WTC11 (cell line): ENCODE data around the gene PAPPA2. TPM values are rescaled to one million over a fixed set of nuclear protein-coding genes. Genes with fewer than 3 reads are reported as not detected.

Source experiments
- ATAC-seq: fragments of 200-7000 bp; cut with Tn5 transposase; 2 replicates; pipeline ENCODE4 v1.10.0; 2021; ENCODE audit warnings: mild to moderate bottlenecking, moderate library complexity
- CTCF ChIA-PET: fragments of 300-600 bp; sonication (Branson Sonifier 250); formaldehyde crosslinking; loops from one replicate; lab custom pipeline; 2021; ENCODE audit warnings: antibody characterized with exemption; lab: Charles Lee
- POLR2A ChIA-PET: fragments of 350-600 bp; sonication (Branson Sonifier 250); formaldehyde crosslinking; loops from one replicate; lab custom pipeline; 2021; ENCODE audit warnings: antibody characterized with exemption; lab: Charles Lee
- DNase-seq: peaks from one replicate; pipeline ENCODE4 v3.0.0; 2021; ENCODE audit warnings: low spot score
- H3K27ac Mint-ChIP-seq: 2 replicates; pipeline ENCODE4 v1.8.0; 2021; ENCODE audit warnings: mixed read lengths
- H3K27me3 Mint-ChIP-seq: 2 replicates; pipeline ENCODE4 v1.8.0; 2021; ENCODE audit warnings: low read depth, mild to moderate bottlenecking, moderate library complexity, mixed read lengths
- H3K36me3 Mint-ChIP-seq: 2 replicates; pipeline ENCODE4 v1.8.0; 2021; ENCODE audit warnings: mixed read lengths
- H3K4me1 Mint-ChIP-seq: 2 replicates; pipeline ENCODE4 v1.8.0; 2022; ENCODE audit warnings: mixed read lengths
- H3K4me3 Mint-ChIP-seq: 2 replicates; pipeline ENCODE4 v1.8.0; 2021; ENCODE audit warnings: mild to moderate bottlenecking, moderate library complexity, mixed read lengths
- H3K9me3 Mint-ChIP-seq: 2 replicates; pipeline ENCODE4 v1.8.0; 2021; ENCODE audit warnings: mixed read lengths
- ATF2 ChIP-seq: sonication (generic); formaldehyde crosslinking; IDR thresholded peaks from 2 replicates; pipeline ENCODE4 v1.8.1; 2022; ENCODE audit warnings: low read depth, missing genetic modification reagents, borderline replicate concordance
- CDX4 ChIP-seq: fragments of 250-450 bp; sonication (Bioruptor Pico); IDR thresholded peaks from 2 replicates; pipeline ENCODE4 v1.9.0; 2021; ENCODE audit warnings: moderate library complexity, mild to moderate bottlenecking, inconsistent platforms, borderline replicate concordance
- CREB1 ChIP-seq: sonication (generic); formaldehyde crosslinking; IDR thresholded peaks from 2 replicates; pipeline ENCODE4 v1.8.0; 2023; ENCODE audit warnings: mild to moderate bottlenecking, missing genetic modification reagents
- CREM ChIP-seq: sonication (generic); formaldehyde crosslinking; IDR thresholded peaks from 2 replicates; pipeline ENCODE4 v1.8.1; 2022; ENCODE audit warnings: mild to moderate bottlenecking, missing genetic modification reagents, moderate library complexity
- FOXP1 ChIP-seq: sonication (generic); formaldehyde crosslinking; IDR thresholded peaks from 2 replicates; pipeline ENCODE4 v1.8.0; 2022; ENCODE audit warnings: missing genetic modification reagents, mild to moderate bottlenecking, moderate library complexity, borderline replicate concordance
- GRHL2 ChIP-seq: fragments of 250-450 bp; sonication (Bioruptor Pico); IDR thresholded peaks from 2 replicates; pipeline ENCODE4 v1.8.0; 2022; ENCODE audit warnings: mild to moderate bottlenecking, moderate library complexity; ENCODE audit not compliant: insufficient replicate concordance, severe bottlenecking
- KAT7 ChIP-seq: sonication (generic); formaldehyde crosslinking; IDR thresholded peaks from 2 replicates; pipeline ENCODE4 v1.8.1; 2023; ENCODE audit warnings: missing genetic modification reagents, mild to moderate bottlenecking, borderline replicate concordance
- NR1H2 ChIP-seq: sonication (generic); formaldehyde crosslinking; IDR thresholded peaks from 2 replicates; pipeline ENCODE4 v1.9.0; 2021; ENCODE audit warnings: mild to moderate bottlenecking, moderate library complexity, missing genetic modification reagents
- NR2C2 ChIP-seq: sonication (generic); formaldehyde crosslinking; IDR thresholded peaks from 2 replicates; pipeline ENCODE4 v1.8.0; 2022; ENCODE audit warnings: mild to moderate bottlenecking, missing genetic modification reagents
- ZMAT4 ChIP-seq: fragments of 250-450 bp; sonication (Bioruptor Pico); IDR thresholded peaks from 2 replicates; pipeline ENCODE4 v1.9.0; 2021; ENCODE audit warnings: mild to moderate bottlenecking
- ZNF121 ChIP-seq: sonication (generic); formaldehyde crosslinking; IDR thresholded peaks from 2 replicates; pipeline ENCODE4 v1.8.0; 2023; ENCODE audit warnings: missing genetic modification reagents
- ZNF219 ChIP-seq: sonication (generic); formaldehyde crosslinking; IDR thresholded peaks from 2 replicates; pipeline ENCODE4 v1.8.0; 2023; ENCODE audit warnings: missing genetic modification reagents, mild to moderate bottlenecking, borderline replicate concordance
- ZNF532 ChIP-seq: fragments of 250-450 bp; sonication (Bioruptor Pico); IDR thresholded peaks from 2 replicates; pipeline ENCODE4 v1.9.0; 2021; ENCODE audit warnings: mild to moderate bottlenecking, borderline replicate concordance
- ZNF671 ChIP-seq: fragments of 250-450 bp; sonication (Bioruptor Pico); IDR thresholded peaks from 2 replicates; pipeline ENCODE4 v1.8.0; 2021; ENCODE audit warnings: mild to moderate bottlenecking
- total RNA-seq: library from RNA; stranded (reverse); gene quantifications from 3 replicates; pipeline ENCODE4 v1.2.3, GENCODE V29; 2021
- TF ChIP-seq, protein P1 (sequence below): sonication (generic); formaldehyde crosslinking; IDR thresholded peaks from 2 replicates; pipeline ENCODE4 v1.8.0; 2023; ENCODE audit warnings: missing genetic modification reagents, mild to moderate bottlenecking, borderline replicate concordance
- TF ChIP-seq, protein P2 (sequence below): sonication (generic); formaldehyde crosslinking; IDR thresholded peaks from 2 replicates; pipeline ENCODE4 v1.8.1; 2023; ENCODE audit warnings: mild to moderate bottlenecking, moderate library complexity, missing genetic modification reagents

PAPPA2 gene
- total RNA-seq, 1 experiment from 2014 or later = 0.74 TPM

DNA sequence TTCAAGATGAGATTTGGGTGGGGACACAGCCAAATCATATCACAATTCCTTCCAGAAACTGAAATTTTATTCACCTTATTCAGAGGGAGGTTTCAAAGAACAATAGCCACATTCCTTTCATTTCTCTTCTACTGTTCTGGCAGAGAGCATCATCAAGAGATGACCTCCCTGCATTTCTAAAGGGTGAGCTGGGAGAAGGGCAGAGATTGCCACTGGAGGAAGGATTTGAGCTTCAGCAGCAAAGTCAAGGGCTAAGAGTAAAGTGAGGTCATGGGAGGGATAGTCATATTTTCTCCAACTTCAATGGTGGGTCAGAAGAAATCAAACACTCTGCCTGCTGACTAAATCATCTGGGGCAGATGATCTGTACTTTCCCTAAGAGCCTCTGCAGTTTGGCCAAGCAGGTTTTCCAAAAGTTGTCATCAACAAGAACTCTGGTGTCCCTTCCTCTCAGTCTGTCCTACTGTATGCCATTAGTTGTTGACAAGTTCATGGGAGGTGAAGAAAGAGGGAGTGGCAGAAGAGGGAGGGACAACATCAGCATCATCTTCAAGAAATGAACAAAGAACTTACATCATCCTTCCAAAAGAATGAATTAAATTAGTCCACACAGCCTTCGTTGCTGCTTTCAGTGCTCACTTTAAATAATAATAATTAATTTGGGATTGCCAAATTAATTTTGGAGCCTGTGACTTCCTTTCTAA, 403.2 kb downstream of the PAPPA2 start:
- Mint-ChIP-seq H3K4me3 (no peak overlapping the region), H3K36me3 (0 out of 2 replicates have a peak, but pooled peaks cover 4% of the 10 kb centered on the region), H3K4me1 (peaks cover 13% of the 10 kb centered on the region), H3K9me3 (peaks cover 9% of the 10 kb centered on the region; the same call in 1 of the 2 replicates), H3K27ac (no peak overlapping the region), H3K27me3 (no peaks in the 10 kb centered on the region)
- ChIA-PET POLR2A (no interaction called here), CTCF (no interaction called here)
- ATAC-seq = peak; percentile 30; the same call in 1 of the 2 replicates
- TF ChIP-seq NR2C2 (CRISPR knock-in tag) (no peak), ZMAT4 (CRISPR knock-in tag) (no peak), ZNF121 (CRISPR knock-in tag) (no peak), ZNF671 (CRISPR knock-in tag) (no peak), KAT7 (CRISPR knock-in tag) (no peak), CREB1 (CRISPR knock-in tag) (no peak), CDX4 (no peak), ZNF532 (CRISPR knock-in tag) (no peak), FOXP1 (CRISPR knock-in tag) (no peak), CREM (CRISPR knock-in tag) (no peak), ZNF219 (CRISPR knock-in tag) (no peak), NR1H2 (CRISPR knock-in tag) (no peak), GRHL2 (CRISPR knock-in tag) (no peak), ATF2 (CRISPR knock-in tag) (no peak)
- TF ChIP-seq, protein P1, sequence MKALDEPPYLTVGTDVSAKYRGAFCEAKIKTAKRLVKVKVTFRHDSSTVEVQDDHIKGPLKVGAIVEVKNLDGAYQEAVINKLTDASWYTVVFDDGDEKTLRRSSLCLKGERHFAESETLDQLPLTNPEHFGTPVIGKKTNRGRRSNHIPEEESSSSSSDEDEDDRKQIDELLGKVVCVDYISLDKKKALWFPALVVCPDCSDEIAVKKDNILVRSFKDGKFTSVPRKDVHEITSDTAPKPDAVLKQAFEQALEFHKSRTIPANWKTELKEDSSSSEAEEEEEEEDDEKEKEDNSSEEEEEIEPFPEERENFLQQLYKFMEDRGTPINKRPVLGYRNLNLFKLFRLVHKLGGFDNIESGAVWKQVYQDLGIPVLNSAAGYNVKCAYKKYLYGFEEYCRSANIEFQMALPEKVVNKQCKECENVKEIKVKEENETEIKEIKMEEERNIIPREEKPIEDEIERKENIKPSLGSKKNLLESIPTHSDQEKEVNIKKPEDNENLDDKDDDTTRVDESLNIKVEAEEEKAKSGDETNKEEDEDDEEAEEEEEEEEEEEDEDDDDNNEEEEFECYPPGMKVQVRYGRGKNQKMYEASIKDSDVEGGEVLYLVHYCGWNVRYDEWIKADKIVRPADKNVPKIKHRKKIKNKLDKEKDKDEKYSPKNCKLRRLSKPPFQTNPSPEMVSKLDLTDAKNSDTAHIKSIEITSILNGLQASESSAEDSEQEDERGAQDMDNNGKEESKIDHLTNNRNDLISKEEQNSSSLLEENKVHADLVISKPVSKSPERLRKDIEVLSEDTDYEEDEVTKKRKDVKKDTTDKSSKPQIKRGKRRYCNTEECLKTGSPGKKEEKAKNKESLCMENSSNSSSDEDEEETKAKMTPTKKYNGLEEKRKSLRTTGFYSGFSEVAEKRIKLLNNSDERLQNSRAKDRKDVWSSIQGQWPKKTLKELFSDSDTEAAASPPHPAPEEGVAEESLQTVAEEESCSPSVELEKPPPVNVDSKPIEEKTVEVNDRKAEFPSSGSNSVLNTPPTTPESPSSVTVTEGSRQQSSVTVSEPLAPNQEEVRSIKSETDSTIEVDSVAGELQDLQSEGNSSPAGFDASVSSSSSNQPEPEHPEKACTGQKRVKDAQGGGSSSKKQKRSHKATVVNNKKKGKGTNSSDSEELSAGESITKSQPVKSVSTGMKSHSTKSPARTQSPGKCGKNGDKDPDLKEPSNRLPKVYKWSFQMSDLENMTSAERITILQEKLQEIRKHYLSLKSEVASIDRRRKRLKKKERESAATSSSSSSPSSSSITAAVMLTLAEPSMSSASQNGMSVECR (CRISPR knock-in tag) = no peak
- TF ChIP-seq, protein P2, sequence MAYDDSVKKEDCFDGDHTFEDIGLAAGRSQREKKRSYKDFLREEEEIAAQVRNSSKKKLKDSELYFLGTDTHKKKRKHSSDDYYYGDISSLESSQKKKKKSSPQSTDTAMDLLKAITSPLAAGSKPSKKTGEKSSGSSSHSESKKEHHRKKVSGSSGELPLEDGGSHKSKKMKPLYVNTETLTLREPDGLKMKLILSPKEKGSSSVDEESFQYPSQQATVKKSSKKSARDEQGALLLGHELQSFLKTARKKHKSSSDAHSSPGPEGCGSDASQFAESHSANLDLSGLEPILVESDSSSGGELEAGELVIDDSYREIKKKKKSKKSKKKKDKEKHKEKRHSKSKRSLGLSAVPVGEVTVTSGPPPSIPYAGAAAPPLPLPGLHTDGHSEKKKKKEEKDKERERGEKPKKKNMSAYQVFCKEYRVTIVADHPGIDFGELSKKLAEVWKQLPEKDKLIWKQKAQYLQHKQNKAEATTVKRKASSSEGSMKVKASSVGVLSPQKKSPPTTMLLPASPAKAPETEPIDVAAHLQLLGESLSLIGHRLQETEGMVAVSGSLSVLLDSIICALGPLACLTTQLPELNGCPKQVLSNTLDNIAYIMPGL (CRISPR knock-in tag) = no peak
- no peak for DNase-seq
